ENCODE measurements around the gene RNF126.

DNA sequence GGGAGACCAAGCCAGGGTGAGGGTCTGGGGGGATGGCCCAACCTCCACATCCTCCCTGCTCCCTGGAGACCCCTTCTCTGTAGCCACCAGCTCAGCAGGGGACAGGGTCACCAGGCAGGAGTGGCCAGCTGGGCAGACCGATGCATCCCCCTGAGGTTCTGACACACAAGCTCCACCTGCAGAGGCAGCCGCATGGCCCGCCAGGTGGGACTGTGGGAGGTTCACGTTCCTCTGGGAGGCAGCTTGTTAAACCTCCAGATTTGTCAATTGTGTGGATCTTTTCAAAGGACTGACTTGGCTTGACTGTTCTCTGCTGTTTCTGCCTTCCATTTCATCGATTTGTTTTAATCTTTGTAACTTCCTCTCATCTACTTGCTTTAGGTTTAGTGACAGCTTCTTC, 37.8 kb downstream of the RNF126 start:
- TF ChIP-seq POLR2A (IDR thresholded peaks at IDR 0.05): no peak
- TF ChIP-seq, protein P1, sequence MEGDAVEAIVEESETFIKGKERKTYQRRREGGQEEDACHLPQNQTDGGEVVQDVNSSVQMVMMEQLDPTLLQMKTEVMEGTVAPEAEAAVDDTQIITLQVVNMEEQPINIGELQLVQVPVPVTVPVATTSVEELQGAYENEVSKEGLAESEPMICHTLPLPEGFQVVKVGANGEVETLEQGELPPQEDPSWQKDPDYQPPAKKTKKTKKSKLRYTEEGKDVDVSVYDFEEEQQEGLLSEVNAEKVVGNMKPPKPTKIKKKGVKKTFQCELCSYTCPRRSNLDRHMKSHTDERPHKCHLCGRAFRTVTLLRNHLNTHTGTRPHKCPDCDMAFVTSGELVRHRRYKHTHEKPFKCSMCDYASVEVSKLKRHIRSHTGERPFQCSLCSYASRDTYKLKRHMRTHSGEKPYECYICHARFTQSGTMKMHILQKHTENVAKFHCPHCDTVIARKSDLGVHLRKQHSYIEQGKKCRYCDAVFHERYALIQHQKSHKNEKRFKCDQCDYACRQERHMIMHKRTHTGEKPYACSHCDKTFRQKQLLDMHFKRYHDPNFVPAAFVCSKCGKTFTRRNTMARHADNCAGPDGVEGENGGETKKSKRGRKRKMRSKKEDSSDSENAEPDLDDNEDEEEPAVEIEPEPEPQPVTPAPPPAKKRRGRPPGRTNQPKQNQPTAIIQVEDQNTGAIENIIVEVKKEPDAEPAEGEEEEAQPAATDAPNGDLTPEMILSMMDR (IDR thresholded peaks at IDR 0.05): no peak
